Muscle of arm (tissue), 12 donors: ENCODE data around the gene YPEL4. TPM values are rescaled to one million over a fixed set of nuclear protein-coding genes. Genes with fewer than 3 reads are reported as not detected.

Experiments used
- polyA plus RNA-seq, 12 donors: library from polyadenylated mRNA; unstranded; fragments of 120-200 nt; gene quantifications; one replicate each; pipeline ENCODE4 v1.2.1, GENCODE V29; 2013; ENCODE audit not compliant: insufficient read length in 12 of 12

YPEL4 gene
- polyA plus RNA-seq, 12 donors: 0.85 to 3.8 (median 1.7) TPM; not detected in 1

Other genes starting within 250 kb of the YPEL4 start
- 10 to 100 TPM in 11 of 12 donors, not detected in 1; 24.6 to 45.1 (median 28.1) TPM for gene SLC43A3, start 222.8 kb downstream of the YPEL4 start, polyA plus RNA-seq
- 10 to 100 TPM in 10 of 12 donors, 1 to 10 TPM in 1, not detected in 1; 9.0 to 43.3 (median 24.2) TPM for gene RTN4RL2, start 189.4 kb downstream of the YPEL4 start, polyA plus RNA-seq
- 10 to 100 TPM in 6 of 12 donors, 1 to 10 TPM in 5, not detected in 1; 6.7 to 27.7 (median 11.8) TPM for gene SLC43A1, start 134.2 kb downstream of the YPEL4 start, polyA plus RNA-seq
- gene TIMM10, start 119.2 kb downstream of the YPEL4 start, polyA plus RNA-seq: 10 to 100 TPM in 11 of 12 donors, not detected in 1; 25.3 to 71.9 (median 38.1) TPM
- 100 to 1,000 TPM in 11 of 12 donors, 10 to 100 TPM in 1; 63.6 to 366 (median 189) TPM for gene SMTNL1, start 112.3 kb downstream of the YPEL4 start, polyA plus RNA-seq
- gene UBE2L6, start 82.2 kb downstream of the YPEL4 start, polyA plus RNA-seq: 10 to 100 TPM in 11 of 12 donors, not detected in 1; 18.6 to 30.6 (median 24.4) TPM
- 100 to 1,000 TPM in 4 of 12 donors, 10 to 100 TPM in 7, not detected in 1; 74.1 to 187 (median 90.7) TPM for gene SERPING1, start 52.2 kb downstream of the YPEL4 start, polyA plus RNA-seq
- gene CLP1, start 7.8 kb upstream of the YPEL4 start, polyA plus RNA-seq: 10 to 100 TPM in 5 of 12 donors, 1 to 10 TPM in 6, not detected in 1; 7.8 to 17.7 (median 9.8) TPM
- gene ZDHHC5, start 18.2 kb upstream of the YPEL4 start, polyA plus RNA-seq: 10 to 100 TPM in 11 of 12 donors, not detected in 1; 26.4 to 41.8 (median 31.3) TPM
- 10 to 100 TPM in 11 of 12 donors, not detected in 1; 10.5 to 22.6 (median 12.8) TPM for gene MED19, start 62.3 kb upstream of the YPEL4 start, polyA plus RNA-seq
- 10 to 100 TPM in 11 of 12 donors, not detected in 1; 45.9 to 77.3 (median 59.3) TPM for gene TMX2, start 62.7 kb upstream of the YPEL4 start, polyA plus RNA-seq
- 10 to 100 TPM in 11 of 12 donors, not detected in 1; 47.2 to 87.4 (median 69.6) TPM for gene SELENOH, start 91.6 kb upstream of the YPEL4 start, polyA plus RNA-seq
- gene BTBD18, start 101.9 kb upstream of the YPEL4 start, polyA plus RNA-seq: under 1 TPM in 9 of 12 donors, not detected in 3; 0.07 to 0.30 (median 0.13) TPM
- gene CTNND1, start 111.9 kb upstream of the YPEL4 start, polyA plus RNA-seq: 100 to 1,000 TPM; 112 to 846 (median 143) TPM